ENCODE data around the gene PAPOLG.
"Not testable (repeated sequence)": the region's sequence is repeated elsewhere in the genome, so short reads cannot be mapped to it uniquely, and the experiment has no call there.

PAPOLG gene

GRCh38 chr2:60822987-60823386 lies 66.9 kb downstream of the PAPOLG start:
- DNase-seq (ENCODE audit: low read depth), result no peak
- H3K4me3 ChIP-seq (replicated peaks; ENCODE audit: low read depth, low read length), result no peak overlapping the region
- no peak for TF ChIP-seq CTCF (IDR thresholded peaks at IDR 0.05; ENCODE audit: low read length, missing control alignments)

- H3K4me3 ChIP-seq (replicated peaks; ENCODE audit: low read depth, low read length), result no peak overlapping the region
- TF ChIP-seq CTCF (IDR thresholded peaks at IDR 0.05; ENCODE audit: low read length, missing control alignments), result no peak
- no peak for DNase-seq (ENCODE audit: low read depth)
Observed at GRCh38 chr2:60823694-60824305, 67.7 kb downstream of the PAPOLG start.

GRCh38 chr2:60825666-60826065 lies 69.6 kb downstream of the PAPOLG start:
- H3K4me3 ChIP-seq (replicated peaks; ENCODE audit: low read depth, low read length), result no peak overlapping the region
- DNase-seq (ENCODE audit: low read depth), result no peak
- no peak for TF ChIP-seq CTCF (IDR thresholded peaks at IDR 0.05; ENCODE audit: low read length, missing control alignments)

- no peak for DNase-seq (ENCODE audit: low read depth)
- no peak for TF ChIP-seq CTCF (IDR thresholded peaks at IDR 0.05; ENCODE audit: low read length, missing control alignments)
- no peak overlapping the region for H3K4me3 ChIP-seq (replicated peaks; ENCODE audit: low read depth, low read length)
Observed at GRCh38 chr2:60826111-60826510, 70.0 kb downstream of the PAPOLG start.

- H3K4me3 ChIP-seq (replicated peaks; ENCODE audit: low read depth, low read length); DNase-seq (ENCODE audit: low read depth): not testable (repeated sequence)
Observed at GRCh38 chr2:60826860-60827259, 70.8 kb downstream of the PAPOLG start.

GRCh38 chr2:60827369-60827768 lies 71.3 kb downstream of the PAPOLG start:
- no peak for TF ChIP-seq CTCF (IDR thresholded peaks at IDR 0.05; ENCODE audit: low read length, missing control alignments)
- H3K4me3 ChIP-seq (replicated peaks; ENCODE audit: low read depth, low read length), result no peak overlapping the region
- DNase-seq (ENCODE audit: low read depth), result no peak

GRCh38 chr2:60830991-60831390 lies 74.9 kb downstream of the PAPOLG start:
- TF ChIP-seq CTCF (IDR thresholded peaks at IDR 0.05; ENCODE audit: low read length, missing control alignments), result no peak

More at GRCh38 chr2:60830991-60831390, 74.9 kb downstream of the PAPOLG start:
- no peak for DNase-seq (ENCODE audit: low read depth)
- H3K4me3 ChIP-seq (replicated peaks; ENCODE audit: low read depth, low read length), result no peak overlapping the region

Measured in fibroblast of pulmonary artery (primary cell).